ENCODE results near the gene BANK1. TPM values are rescaled to one million over a fixed set of nuclear protein-coding genes. Genes with fewer than 3 reads are reported as not detected.

BANK1 gene
- total RNA-seq, 1 experiment from 2014 or later, result 52.6 TPM

DNA sequence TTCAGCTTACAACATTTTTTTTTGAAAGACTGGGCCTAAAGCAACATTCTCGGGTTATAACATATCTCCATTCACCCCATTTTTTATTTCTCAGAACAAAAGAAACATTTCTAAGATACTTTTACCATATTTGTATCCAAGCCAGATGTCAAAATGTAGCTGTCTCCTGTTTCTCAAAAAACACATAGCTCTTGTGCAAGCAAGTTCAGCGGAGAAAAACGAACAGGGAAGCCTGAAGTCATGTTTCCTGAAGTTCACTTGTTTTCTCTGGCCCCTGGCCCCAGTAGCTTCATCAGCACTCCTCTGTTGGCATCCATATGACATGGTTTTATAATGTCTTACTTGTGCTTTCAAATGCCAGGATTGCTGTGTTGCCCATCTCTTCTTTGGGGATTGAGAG, 218.2 kb downstream of the BANK1 start:
- no peaks in the 10 kb centered on the region for H3K36me3 ChIP-seq (ENCODE audit: insufficient read depth, low read length)
- no peaks in the 10 kb centered on the region for H3K9me2 ChIP-seq (replicated peaks; ENCODE audit: insufficient read depth, low read length)
- no peak overlapping the region for H3K9ac ChIP-seq (ENCODE audit: low read length)
- H3K4me3 ChIP-seq (ENCODE audit: low read length), result no peak overlapping the region
- no peaks in the 10 kb centered on the region for H4K20me1 ChIP-seq (ENCODE audit: insufficient read depth, low read depth, low read length)
- no peak overlapping the region for H3K4me2 ChIP-seq (ENCODE audit: low read depth, low read length, poor library complexity, severe bottlenecking)
- no peaks in the 10 kb centered on the region for H3K27me3 ChIP-seq (ENCODE audit: low read length)
- no peaks in the 10 kb centered on the region for H3K9me3 ChIP-seq (ENCODE audit: low read length)
- peaks cover 45% of the 10 kb centered on the region for H3K4me1 ChIP-seq (ENCODE audit: low read length)
- H3K27ac ChIP-seq (ENCODE audit: low read length), result no peak overlapping the region
- no peak for DNase-seq
- H3K79me2 ChIP-seq (ENCODE audit: low read length), result 0 out of 2 replicates have a peak, but pooled peaks cover 2% of the 10 kb centered on the region
- H2AFZ ChIP-seq (ENCODE audit: low read length), result no peak overlapping the region

DNA sequence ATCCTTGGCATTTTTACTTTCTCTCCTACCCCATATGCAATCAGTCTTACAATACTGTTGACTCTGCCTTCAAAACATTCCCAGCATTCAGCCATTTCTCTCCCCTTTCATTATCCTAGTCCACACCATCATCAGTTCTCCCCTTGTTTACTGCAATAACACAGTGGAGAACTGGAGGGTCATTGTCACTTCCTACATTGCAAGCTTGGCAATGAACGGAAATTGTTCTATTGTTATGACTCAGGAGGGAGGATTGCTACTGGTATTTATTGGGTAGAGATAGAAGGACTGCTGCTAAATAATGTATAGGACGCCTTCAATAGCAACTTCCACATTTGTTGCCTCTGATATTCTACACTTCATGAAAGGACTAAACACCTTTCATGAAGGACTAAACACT, 231.8 kb downstream of the BANK1 start:
- Histone ChIP-seq H3K27ac (ENCODE audit: low read length) (no peak overlapping the region), H3K4me2 (ENCODE audit: low read depth, low read length, poor library complexity, severe bottlenecking) (no peak overlapping the region), H3K79me2 (ENCODE audit: low read length) (no peaks in the 10 kb centered on the region), H3K4me3 (ENCODE audit: low read length) (no peak overlapping the region), H3K9me2 (replicated peaks; ENCODE audit: insufficient read depth, low read length) (no peaks in the 10 kb centered on the region), H2AFZ (ENCODE audit: low read length) (no peak overlapping the region), H4K20me1 (ENCODE audit: insufficient read depth, low read depth, low read length) (no peaks in the 10 kb centered on the region), H3K9me3 (ENCODE audit: low read length) (no peaks in the 10 kb centered on the region), H3K27me3 (ENCODE audit: low read length) (no peaks in the 10 kb centered on the region), H3K9ac (ENCODE audit: low read length) (no peak overlapping the region), H3K4me1 (ENCODE audit: low read length) (no peaks in the 10 kb centered on the region), H3K36me3 (ENCODE audit: insufficient read depth, low read length) (no peaks in the 10 kb centered on the region)
- DNase-seq, result no peak

DNA sequence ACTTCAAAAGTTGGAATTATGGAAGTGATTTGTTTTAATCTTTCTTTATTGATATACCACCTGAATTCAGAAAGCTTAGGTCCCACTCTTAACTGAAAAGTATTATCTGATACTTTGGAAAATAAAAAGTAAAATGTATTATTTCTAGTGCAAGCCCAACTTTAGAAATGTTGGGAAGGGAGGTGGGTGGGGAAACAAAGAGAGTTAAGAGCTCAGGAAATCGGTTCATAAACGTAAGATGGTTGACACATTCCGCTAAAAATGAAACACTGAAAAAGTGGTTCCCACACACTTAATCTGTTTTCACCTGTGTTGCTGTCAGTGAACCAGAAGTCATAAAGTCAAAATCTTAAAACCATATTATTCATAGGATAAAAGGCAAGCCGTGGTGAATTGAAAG, 237.4 kb downstream of the BANK1 start:
- Histone ChIP-seq H2AFZ (ENCODE audit: low read length) (no peak overlapping the region), H3K4me3 (ENCODE audit: low read length) (no peak overlapping the region), H3K4me1 (ENCODE audit: low read length) (no peaks in the 10 kb centered on the region), H3K9ac (ENCODE audit: low read length) (no peak overlapping the region), H3K36me3 (ENCODE audit: insufficient read depth, low read length) (no peaks in the 10 kb centered on the region), H3K27me3 (ENCODE audit: low read length) (no peaks in the 10 kb centered on the region), H3K27ac (ENCODE audit: low read length) (no peak overlapping the region), H4K20me1 (ENCODE audit: insufficient read depth, low read depth, low read length) (no peaks in the 10 kb centered on the region), H3K79me2 (ENCODE audit: low read length) (no peaks in the 10 kb centered on the region), H3K4me2 (ENCODE audit: low read depth, low read length, poor library complexity, severe bottlenecking) (no peak overlapping the region), H3K9me3 (ENCODE audit: low read length) (no peaks in the 10 kb centered on the region), H3K9me2 (replicated peaks; ENCODE audit: insufficient read depth, low read length) (no peaks in the 10 kb centered on the region)
- no peak for DNase-seq

DNA sequence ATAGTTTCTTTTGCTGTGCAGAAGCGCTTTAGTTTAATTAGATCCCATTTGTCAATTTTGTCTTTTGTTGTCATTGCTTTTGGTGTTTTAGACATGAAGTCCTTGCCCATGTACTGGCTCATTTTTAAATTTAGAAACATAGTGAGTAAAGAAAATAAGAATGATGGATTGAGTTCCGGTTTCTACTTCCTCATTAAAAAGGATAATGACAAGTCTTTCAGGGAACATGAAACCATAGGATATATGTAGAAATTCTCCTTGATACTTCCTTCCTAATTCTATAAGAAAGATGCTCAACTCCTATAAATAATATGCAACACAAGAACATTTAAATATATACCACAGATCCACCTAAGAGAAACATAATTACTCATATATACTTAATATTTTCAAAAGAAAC, 240.9 kb downstream of the BANK1 start:
- Histone ChIP-seq H3K9me3 (ENCODE audit: low read length) (no peaks in the 10 kb centered on the region), H3K36me3 (ENCODE audit: insufficient read depth, low read length) (no peaks in the 10 kb centered on the region), H3K27me3 (ENCODE audit: low read length) (no peaks in the 10 kb centered on the region), H4K20me1 (ENCODE audit: insufficient read depth, low read depth, low read length) (no peaks in the 10 kb centered on the region), H3K79me2 (ENCODE audit: low read length) (no peaks in the 10 kb centered on the region), H3K9ac (ENCODE audit: low read length) (no peak overlapping the region), H3K27ac (ENCODE audit: low read length) (no peak overlapping the region), H3K4me3 (ENCODE audit: low read length) (no peak overlapping the region), H2AFZ (ENCODE audit: low read length) (no peak overlapping the region), H3K9me2 (replicated peaks; ENCODE audit: insufficient read depth, low read length) (no peaks in the 10 kb centered on the region), H3K4me1 (ENCODE audit: low read length) (no peaks in the 10 kb centered on the region), H3K4me2 (ENCODE audit: low read depth, low read length, poor library complexity, severe bottlenecking) (no peak overlapping the region)
- DNase-seq, result no peak

DNA sequence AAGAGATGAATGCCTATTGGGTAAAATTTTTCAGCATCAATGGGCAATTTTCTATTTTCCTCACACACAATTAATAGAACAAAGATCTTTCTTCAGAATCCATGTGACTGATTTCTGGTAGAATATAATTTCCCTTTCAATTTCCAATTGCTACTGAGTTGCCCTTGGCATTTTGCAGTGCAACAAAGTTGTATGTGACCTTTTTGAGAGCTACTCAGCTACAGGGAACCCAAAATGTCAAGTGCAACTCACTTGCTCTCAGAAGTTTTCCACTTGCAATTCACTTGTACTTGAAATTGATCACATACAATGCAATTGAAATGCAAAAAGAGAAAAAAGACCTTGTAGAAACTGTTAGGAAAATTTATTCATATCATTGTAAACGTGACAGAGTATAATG, 245.5 kb downstream of the BANK1 start:
- H3K9me3 ChIP-seq (ENCODE audit: low read length), result no peaks in the 10 kb centered on the region
- no peak overlapping the region for H3K27ac ChIP-seq (ENCODE audit: low read length)
- no peaks in the 10 kb centered on the region for H4K20me1 ChIP-seq (ENCODE audit: insufficient read depth, low read depth, low read length)
- no peaks in the 10 kb centered on the region for H3K36me3 ChIP-seq (ENCODE audit: insufficient read depth, low read length)
- no peak overlapping the region for H3K4me3 ChIP-seq (ENCODE audit: low read length)
- H3K4me2 ChIP-seq (ENCODE audit: low read depth, low read length, poor library complexity, severe bottlenecking), result no peak overlapping the region
- no peak for DNase-seq
- no peak overlapping the region for H3K9ac ChIP-seq (ENCODE audit: low read length)
- H2AFZ ChIP-seq (ENCODE audit: low read length), result no peak overlapping the region
- no peaks in the 10 kb centered on the region for H3K27me3 ChIP-seq (ENCODE audit: low read length)
- H3K79me2 ChIP-seq (ENCODE audit: low read length), result no peaks in the 10 kb centered on the region
- peaks cover 3% of the 10 kb centered on the region; the same call in 1 of the 2 replicates for H3K4me1 ChIP-seq (ENCODE audit: low read length)
- no peaks in the 10 kb centered on the region for H3K9me2 ChIP-seq (replicated peaks; ENCODE audit: insufficient read depth, low read length)

DNA sequence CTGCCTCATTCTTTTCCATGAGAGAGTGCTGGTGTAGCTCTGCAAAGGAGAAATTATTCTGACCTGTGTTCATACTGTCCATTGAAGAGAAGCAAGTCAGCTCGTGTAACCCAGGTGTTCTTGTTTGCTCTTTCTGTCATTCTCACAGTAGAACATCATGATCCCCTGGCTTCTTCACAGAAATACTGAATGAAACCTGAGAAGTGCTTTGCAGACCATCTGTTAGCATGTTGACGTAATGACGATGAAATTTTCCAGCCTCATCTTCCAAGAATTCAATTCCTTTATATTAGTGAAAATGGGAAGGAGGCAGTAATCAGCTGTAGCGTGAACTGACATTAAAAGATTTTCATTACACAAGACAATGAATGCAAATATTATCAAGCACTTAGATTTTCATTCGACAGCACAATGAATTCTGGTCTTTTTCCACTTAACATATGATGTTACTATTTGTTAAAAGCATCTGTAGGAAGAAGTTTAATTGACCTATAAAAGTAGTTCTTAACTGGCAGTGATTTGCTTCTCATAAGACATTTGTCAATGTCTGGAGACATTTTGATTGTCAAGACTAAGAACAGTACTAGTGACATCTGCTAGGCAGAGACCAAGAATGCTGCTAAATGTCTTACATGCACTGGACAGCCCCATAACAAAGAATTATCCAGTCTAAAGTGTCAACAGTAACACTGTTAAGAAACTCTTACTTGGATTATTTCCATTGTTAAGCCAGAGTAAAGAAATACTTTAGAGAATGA, 246.3 kb downstream of the BANK1 start:
- no peaks in the 10 kb centered on the region for H3K36me3 ChIP-seq (ENCODE audit: insufficient read depth, low read length)

DNA sequence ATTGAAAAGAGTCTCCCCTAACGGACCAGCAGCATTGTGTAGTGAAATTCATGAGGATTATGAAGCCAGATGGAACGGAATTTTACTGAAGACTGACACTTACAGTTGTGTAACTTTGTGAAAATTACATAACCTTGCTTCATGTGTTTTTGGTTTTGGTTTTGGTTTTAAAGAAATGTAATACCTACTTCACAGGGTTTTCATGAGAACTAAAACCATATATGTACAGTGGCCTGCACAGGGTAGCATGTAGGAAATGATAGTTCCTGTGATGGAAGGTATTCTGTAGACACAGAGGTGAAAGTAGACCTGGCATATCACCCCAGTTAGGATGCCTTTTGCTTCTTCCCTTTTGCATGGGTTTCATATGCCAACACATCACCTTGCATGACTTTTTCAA, 247.0 kb downstream of the BANK1 start:
- no peak overlapping the region for H3K27ac ChIP-seq (ENCODE audit: low read length)
- no peaks in the 10 kb centered on the region for H3K9me2 ChIP-seq (replicated peaks; ENCODE audit: insufficient read depth, low read length)
- H3K4me3 ChIP-seq (ENCODE audit: low read length), result no peak overlapping the region
- H3K9me3 ChIP-seq (ENCODE audit: low read length), result no peaks in the 10 kb centered on the region
- H4K20me1 ChIP-seq (ENCODE audit: insufficient read depth, low read depth, low read length), result no peaks in the 10 kb centered on the region
- H3K4me2 ChIP-seq (ENCODE audit: low read depth, low read length, poor library complexity, severe bottlenecking), result no peak overlapping the region
- H3K27me3 ChIP-seq (ENCODE audit: low read length), result no peaks in the 10 kb centered on the region
- H3K9ac ChIP-seq (ENCODE audit: low read length), result no peak overlapping the region
- no peaks in the 10 kb centered on the region for H3K36me3 ChIP-seq (ENCODE audit: insufficient read depth, low read length)
- DNase-seq, result no peak
- H3K4me1 ChIP-seq (ENCODE audit: low read length), result peaks cover 3% of the 10 kb centered on the region; the same call in 1 of the 2 replicates
- no peak overlapping the region for H2AFZ ChIP-seq (ENCODE audit: low read length)
- H3K79me2 ChIP-seq (ENCODE audit: low read length), result no peaks in the 10 kb centered on the region

More for the DNA sequence above, 246.3 kb downstream of the BANK1 start:
- no peak overlapping the region for H3K4me3 ChIP-seq (ENCODE audit: low read length)
- no peak overlapping the region for H3K4me2 ChIP-seq (ENCODE audit: low read depth, low read length, poor library complexity, severe bottlenecking)
- no peaks in the 10 kb centered on the region for H3K9me3 ChIP-seq (ENCODE audit: low read length)
- peaks cover 3% of the 10 kb centered on the region; the same call in 1 of the 2 replicates for H3K4me1 ChIP-seq (ENCODE audit: low read length)
- no peaks in the 10 kb centered on the region for H3K27me3 ChIP-seq (ENCODE audit: low read length)
- H3K79me2 ChIP-seq (ENCODE audit: low read length), result no peaks in the 10 kb centered on the region
- DNase-seq, result no peak
- H2AFZ ChIP-seq (ENCODE audit: low read length), result no peak overlapping the region
- no peak overlapping the region for H3K27ac ChIP-seq (ENCODE audit: low read length)
- no peak overlapping the region for H3K9ac ChIP-seq (ENCODE audit: low read length)
- no peaks in the 10 kb centered on the region for H4K20me1 ChIP-seq (ENCODE audit: insufficient read depth, low read depth, low read length)
- no peaks in the 10 kb centered on the region for H3K9me2 ChIP-seq (replicated peaks; ENCODE audit: insufficient read depth, low read length)

DNA sequence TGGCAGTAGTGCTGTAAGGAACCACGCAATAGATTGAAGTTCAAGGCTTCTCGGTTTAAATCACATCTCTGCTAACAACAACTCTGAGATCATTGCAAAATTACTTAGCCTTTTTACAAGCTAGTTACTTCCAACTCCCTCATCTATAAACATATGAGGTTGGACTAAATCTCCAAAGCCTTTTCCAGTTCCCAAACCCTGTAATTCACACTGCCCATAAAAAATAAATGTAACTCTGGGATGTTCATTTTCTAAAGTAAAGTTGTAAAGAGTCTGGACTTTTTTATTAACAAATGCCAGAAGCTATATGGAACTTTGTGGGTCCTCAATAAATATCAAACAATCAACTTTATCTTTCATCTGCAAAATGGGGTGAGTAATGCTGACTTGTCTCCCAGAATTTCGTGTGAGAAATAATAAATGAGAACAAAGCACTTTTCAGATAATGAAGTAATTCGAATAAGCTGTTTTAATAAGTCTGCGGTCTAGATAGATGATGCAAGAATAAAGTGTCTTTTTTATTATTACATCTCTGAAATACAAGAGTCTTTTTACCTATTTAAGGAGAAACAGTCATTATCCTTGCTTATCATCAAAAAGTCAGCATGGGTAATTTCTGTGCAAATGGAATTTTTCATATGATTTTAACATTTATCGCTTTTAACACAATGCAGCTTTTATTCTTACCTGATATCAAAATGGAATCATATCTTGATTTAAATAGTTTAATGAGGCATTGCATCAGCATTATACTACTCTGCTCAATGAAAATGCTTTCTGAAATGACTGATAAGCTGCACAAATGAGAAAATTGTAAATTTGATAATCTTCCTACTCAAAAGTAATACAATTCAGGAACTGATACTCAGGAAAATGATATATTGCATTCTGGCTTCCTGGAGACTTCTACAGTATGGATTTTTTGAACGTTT, 252.6 kb downstream of the BANK1 start:
- no peaks in the 10 kb centered on the region for H4K20me1 ChIP-seq (ENCODE audit: insufficient read depth, low read depth, low read length)
- no peak overlapping the region for H3K4me3 ChIP-seq (ENCODE audit: low read length)
- no peaks in the 10 kb centered on the region for H3K27me3 ChIP-seq (ENCODE audit: low read length)
- no peak overlapping the region for H3K9ac ChIP-seq (ENCODE audit: low read length)
- no peaks in the 10 kb centered on the region for H3K9me2 ChIP-seq (replicated peaks; ENCODE audit: insufficient read depth, low read length)
- H2AFZ ChIP-seq (ENCODE audit: low read length), result no peak overlapping the region
- no peaks in the 10 kb centered on the region for H3K79me2 ChIP-seq (ENCODE audit: low read length)
- peaks cover 6% of the 10 kb centered on the region; the same call in 1 of the 2 replicates for H3K36me3 ChIP-seq (ENCODE audit: insufficient read depth, low read length)
- H3K9me3 ChIP-seq (ENCODE audit: low read length), result no peaks in the 10 kb centered on the region
- DNase-seq, result no peak
- no peak overlapping the region for H3K4me2 ChIP-seq (ENCODE audit: low read depth, low read length, poor library complexity, severe bottlenecking)
- H3K4me1 ChIP-seq (ENCODE audit: low read length), result no peaks in the 10 kb centered on the region
- no peak overlapping the region for H3K27ac ChIP-seq (ENCODE audit: low read length)

Data from Karpas-422 (cell line).